Measurements from ENCODE around the gene TMEM107. TPM values are rescaled to one million over a fixed set of nuclear protein-coding genes. Genes with fewer than 3 reads are reported as not detected.

The TMEM107 gene
- total and polyA plus RNA-seq, 10 of the 15 experiments (the other 5 are each of a cell fraction or from before 2014, with no cell fraction given): 7.9 to 38.7 (median 22.9) TPM

DNA sequence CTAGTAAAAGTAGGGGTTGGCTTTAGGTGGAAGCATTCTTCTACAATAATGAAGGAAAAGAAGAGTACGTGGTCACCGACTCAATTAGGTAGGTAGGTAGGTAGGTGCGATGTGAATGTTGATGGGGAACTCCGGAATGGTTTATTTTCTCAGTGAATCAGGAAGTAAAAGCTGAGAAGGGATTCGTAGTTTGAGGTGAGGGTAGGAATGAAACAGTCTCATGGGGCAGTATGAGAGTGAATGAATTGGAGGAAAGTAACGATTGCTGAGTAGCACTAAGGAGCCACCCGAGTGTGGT lies 37.9 kb downstream of the TMEM107 start (continued):
- TF ChIP-seq MTA2 (IDR thresholded peaks at IDR 0.05; ENCODE audit: low read depth) (peak; percentile 78), MXI1 (IDR thresholded peaks at IDR 0.05; ENCODE audit: low read depth, low read length) (no peak), GABPA (IDR thresholded peaks at IDR 0.05; ENCODE audit: low read depth) (no peak), SMAD1 (IDR thresholded peaks at IDR 0.05; ENCODE audit: low read depth, partially characterized antibody) (peak; percentile 60), EP300 (IDR thresholded peaks at IDR 0.05; ENCODE audit: borderline replicate concordance in 1 of 2, control insufficient read depth in 1 of 2, low read depth in 2 of 2, low read length in 2 of 2) (0 out of 4 replicates have a peak, but pooled peaks of 1 of the 2 experiments have one; percentile 19), ZZZ3 (IDR thresholded peaks at IDR 0.05; ENCODE audit: control insufficient read depth, insufficient read length, low read depth) (no peak)
- TF ChIP-seq, protein P1, sequence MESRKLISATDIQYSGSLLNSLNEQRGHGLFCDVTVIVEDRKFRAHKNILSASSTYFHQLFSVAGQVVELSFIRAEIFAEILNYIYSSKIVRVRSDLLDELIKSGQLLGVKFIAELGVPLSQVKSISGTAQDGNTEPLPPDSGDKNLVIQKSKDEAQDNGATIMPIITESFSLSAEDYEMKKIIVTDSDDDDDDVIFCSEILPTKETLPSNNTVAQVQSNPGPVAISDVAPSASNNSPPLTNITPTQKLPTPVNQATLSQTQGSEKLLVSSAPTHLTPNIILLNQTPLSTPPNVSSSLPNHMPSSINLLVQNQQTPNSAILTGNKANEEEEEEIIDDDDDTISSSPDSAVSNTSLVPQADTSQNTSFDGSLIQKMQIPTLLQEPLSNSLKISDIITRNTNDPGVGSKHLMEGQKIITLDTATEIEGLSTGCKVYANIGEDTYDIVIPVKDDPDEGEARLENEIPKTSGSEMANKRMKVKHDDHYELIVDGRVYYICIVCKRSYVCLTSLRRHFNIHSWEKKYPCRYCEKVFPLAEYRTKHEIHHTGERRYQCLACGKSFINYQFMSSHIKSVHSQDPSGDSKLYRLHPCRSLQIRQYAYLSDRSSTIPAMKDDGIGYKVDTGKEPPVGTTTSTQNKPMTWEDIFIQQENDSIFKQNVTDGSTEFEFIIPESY (IDR thresholded peaks at IDR 0.05): peak; percentile 7; the same call in 1 of the 2 replicates
- TF ChIP-seq, protein P2, sequence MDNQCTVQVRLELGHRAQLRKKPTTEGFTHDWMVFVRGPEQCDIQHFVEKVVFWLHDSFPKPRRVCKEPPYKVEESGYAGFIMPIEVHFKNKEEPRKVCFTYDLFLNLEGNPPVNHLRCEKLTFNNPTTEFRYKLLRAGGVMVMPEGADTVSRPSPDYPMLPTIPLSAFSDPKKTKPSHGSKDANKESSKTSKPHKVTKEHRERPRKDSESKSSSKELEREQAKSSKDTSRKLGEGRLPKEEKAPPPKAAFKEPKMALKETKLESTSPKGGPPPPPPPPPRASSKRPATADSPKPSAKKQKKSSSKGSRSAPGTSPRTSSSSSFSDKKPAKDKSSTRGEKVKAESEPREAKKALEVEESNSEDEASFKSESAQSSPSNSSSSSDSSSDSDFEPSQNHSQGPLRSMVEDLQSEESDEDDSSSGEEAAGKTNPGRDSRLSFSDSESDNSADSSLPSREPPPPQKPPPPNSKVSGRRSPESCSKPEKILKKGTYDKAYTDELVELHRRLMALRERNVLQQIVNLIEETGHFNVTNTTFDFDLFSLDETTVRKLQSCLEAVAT (IDR thresholded peaks at IDR 0.05): peak; percentile 41; the same call in 1 of the 2 replicates
- TF ChIP-seq, protein P3, sequence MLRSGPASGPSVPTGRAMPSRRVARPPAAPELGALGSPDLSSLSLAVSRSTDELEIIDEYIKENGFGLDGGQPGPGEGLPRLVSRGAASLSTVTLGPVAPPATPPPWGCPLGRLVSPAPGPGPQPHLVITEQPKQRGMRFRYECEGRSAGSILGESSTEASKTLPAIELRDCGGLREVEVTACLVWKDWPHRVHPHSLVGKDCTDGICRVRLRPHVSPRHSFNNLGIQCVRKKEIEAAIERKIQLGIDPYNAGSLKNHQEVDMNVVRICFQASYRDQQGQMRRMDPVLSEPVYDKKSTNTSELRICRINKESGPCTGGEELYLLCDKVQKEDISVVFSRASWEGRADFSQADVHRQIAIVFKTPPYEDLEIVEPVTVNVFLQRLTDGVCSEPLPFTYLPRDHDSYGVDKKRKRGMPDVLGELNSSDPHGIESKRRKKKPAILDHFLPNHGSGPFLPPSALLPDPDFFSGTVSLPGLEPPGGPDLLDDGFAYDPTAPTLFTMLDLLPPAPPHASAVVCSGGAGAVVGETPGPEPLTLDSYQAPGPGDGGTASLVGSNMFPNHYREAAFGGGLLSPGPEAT (IDR thresholded peaks at IDR 0.05; ENCODE audit: low read depth): peak; percentile 65; the same call in 1 of the 2 replicates
